Glutamatergic neuron (in vitro differentiated cells): ENCODE measurements around the gene TESK2. TPM values are rescaled to one million over a fixed set of nuclear protein-coding genes. Genes with fewer than 3 reads are reported as not detected.

Source experiments
- DNase-seq: peaks from one replicate; pipeline ENCODE4 v3.0.0; 2022
- H3K27ac Mint-ChIP-seq: one replicate; pipeline ENCODE4 v1.8.0; 2020; ENCODE audit warnings: mild to moderate bottlenecking, mixed read lengths, inconsistent platforms; ENCODE audit not compliant: unreplicated experiment
- H3K27me3 Mint-ChIP-seq: one replicate; pipeline ENCODE4 v1.8.0; 2020; ENCODE audit warnings: mild to moderate bottlenecking, moderate library complexity, mixed read lengths, inconsistent platforms; ENCODE audit not compliant: unreplicated experiment
- H3K36me3 Mint-ChIP-seq: one replicate; pipeline ENCODE4 v1.8.0; 2020; ENCODE audit warnings: mild to moderate bottlenecking, mixed read lengths, inconsistent platforms; ENCODE audit not compliant: unreplicated experiment
- H3K4me1 Mint-ChIP-seq: one replicate; pipeline ENCODE4 v1.8.0; 2020; ENCODE audit warnings: mild to moderate bottlenecking, low read depth, mixed read lengths, inconsistent platforms; ENCODE audit not compliant: unreplicated experiment
- H3K4me3 Mint-ChIP-seq: one replicate; pipeline ENCODE4 v1.8.0; 2020; ENCODE audit warnings: mild to moderate bottlenecking, mixed read lengths, inconsistent platforms; ENCODE audit not compliant: unreplicated experiment
- H3K9me3 Mint-ChIP-seq: one replicate; pipeline ENCODE4 v1.8.0; 2020; ENCODE audit warnings: mild to moderate bottlenecking, moderate library complexity, mixed read lengths, inconsistent platforms; ENCODE audit not compliant: unreplicated experiment
- CTCF ChIP-seq: fragments of 200-600 bp; sonication (generic); IDR thresholded peaks from one replicate; pipeline ENCODE4 v1.5.0; 2021; ENCODE audit not compliant: partially characterized antibody, unreplicated experiment
- total RNA-seq: library from RNA; stranded (reverse); fragmentation: NEBNext Ultra II Directional; extraction: Animal tissue kit (Norgen Biotek cat#: 25700); gene quantifications from one replicate; pipeline ENCODE4 v1.2.1, GENCODE V29; 2021; ENCODE audit not compliant: unreplicated experiment

TESK2 gene
- total RNA-seq, 1 donor from 2014 or later: 3.3 TPM

- Mint-ChIP-seq H3K27ac (no peak overlapping the region), H3K9me3 (peaks cover 2% of the 10 kb centered on the region), H3K4me3 (no peak overlapping the region), H3K27me3 (peaks cover 4% of the 10 kb centered on the region), H3K4me1 (no peaks in the 10 kb centered on the region), H3K36me3 (peaks cover 4% of the 10 kb centered on the region)
- DNase-seq: no peak
- TF ChIP-seq CTCF: no peak
Measured at GRCh38 chr1:45348609-45348965, 142.4 kb downstream of the TESK2 start.

- Mint-ChIP-seq H3K4me3 (no peak overlapping the region), H3K4me1 (no peaks in the 10 kb centered on the region), H3K9me3 (peaks cover 2% of the 10 kb centered on the region), H3K27me3 (peaks cover 4% of the 10 kb centered on the region), H3K36me3 (peaks cover 4% of the 10 kb centered on the region), H3K27ac (no peak overlapping the region)
- no peak for TF ChIP-seq CTCF
- no peak for DNase-seq
Measured at GRCh38 chr1:45348020-45348419, 142.9 kb downstream of the TESK2 start.

- H3K36me3 Mint-ChIP-seq: peaks cover 4% of the 10 kb centered on the region
- H3K27me3 Mint-ChIP-seq: peaks cover 4% of the 10 kb centered on the region
- TF ChIP-seq CTCF: no peak
- H3K27ac Mint-ChIP-seq: no peak overlapping the region
- no peak for DNase-seq
- H3K9me3 Mint-ChIP-seq: peaks cover 2% of the 10 kb centered on the region
- H3K4me3 Mint-ChIP-seq: no peak overlapping the region
- H3K4me1 Mint-ChIP-seq: no peaks in the 10 kb centered on the region
Measured at GRCh38 chr1:45346473-45346872, 144.5 kb downstream of the TESK2 start.

GRCh38 chr1:45345014-45345413 lies 145.9 kb downstream of the TESK2 start:
- no peak for DNase-seq
- H3K4me3 Mint-ChIP-seq: no peak overlapping the region
- H3K4me1 Mint-ChIP-seq: no peaks in the 10 kb centered on the region
- peaks cover 4% of the 10 kb centered on the region for H3K36me3 Mint-ChIP-seq
- H3K9me3 Mint-ChIP-seq: peaks cover 2% of the 10 kb centered on the region
- no peak for TF ChIP-seq CTCF
- peaks cover 3% of the 10 kb centered on the region for H3K27me3 Mint-ChIP-seq
- no peak overlapping the region for H3K27ac Mint-ChIP-seq

GRCh38 chr1:45344499-45344898 lies 146.5 kb downstream of the TESK2 start:
- H3K4me1 Mint-ChIP-seq: no peaks in the 10 kb centered on the region
- H3K4me3 Mint-ChIP-seq: no peak overlapping the region
- no peak for TF ChIP-seq CTCF
- DNase-seq: no peak
- H3K36me3 Mint-ChIP-seq: peaks cover 4% of the 10 kb centered on the region
- H3K27me3 Mint-ChIP-seq: peaks cover 2% of the 10 kb centered on the region
- H3K27ac Mint-ChIP-seq: no peak overlapping the region
- peaks cover 2% of the 10 kb centered on the region for H3K9me3 Mint-ChIP-seq
